K562 treated with DMSO at 1 percent for 24 hours (cell line): ENCODE measurements around the gene LMAN2L. TPM values are rescaled to one million over a fixed set of nuclear protein-coding genes. Genes with fewer than 3 reads are reported as not detected.

ENCODE experiments used
- total RNA-seq: library from RNA; unstranded; fragments of 300-600 nt; gene quantifications from 2 replicates; pipeline ENCODE4 v1.2.3, GENCODE V29; 2022; ENCODE audit warnings: low read depth; ENCODE audit not compliant: insufficient read depth

Gene LMAN2L
- total RNA-seq: 21.2 and 21.7 TPM in 2 replicates

GRCh38 chr2:96739633-96740428 is at the start of gene LMAN2L:
TSS of gene LMAN2L (minus strand) at chr2:96740064. CDS start at chr2:96740040, 24 bp downstream.

GRCh38 chr2:96760036-96760985 is 20.4 kb upstream of the LMAN2L start, which contains the start of gene CNNM4:
TSS of gene CNNM4 (plus strand) at chr2:96760902. CDS start at chr2:96761000, 98 bp downstream.

Other genes with a start within 250 kb of the LMAN2L start
- 0.32 TPM in 1 of 2 replicates, not detected in the other for gene NEURL3, start 234.7 kb downstream of the LMAN2L start, total RNA-seq
- gene ARID5A, start 203.3 kb downstream of the LMAN2L start, total RNA-seq: 18.0 and 23.3 TPM in 2 replicates
- gene KANSL3, start 101.8 kb downstream of the LMAN2L start, total RNA-seq: 38.9 and 45.3 TPM in 2 replicates
- not detected in 2 replicates for gene FER1L5, start 97.3 kb downstream of the LMAN2L start, total RNA-seq
- 10.8 and 12.3 TPM in 2 replicates for gene CNNM4, start 20.8 kb upstream of the LMAN2L start, total RNA-seq
- gene CNNM3, start 76.2 kb upstream of the LMAN2L start, total RNA-seq: 35.6 and 36.0 TPM in 2 replicates
- gene ANKRD23, start 104.0 kb upstream of the LMAN2L start, total RNA-seq: 3.7 and 5.3 TPM in 2 replicates
- 24.2 and 30.4 TPM in 2 replicates for gene ANKRD39, start 118.0 kb upstream of the LMAN2L start, total RNA-seq
- gene SEMA4C, start 130.0 kb upstream of the LMAN2L start, total RNA-seq: 32.5 and 35.6 TPM in 2 replicates
- 276 and 300 TPM in 2 replicates for gene FAM178B, start 246.5 kb upstream of the LMAN2L start, total RNA-seq